ENCODE data around the gene RPAP3. TPM values are rescaled to one million over a fixed set of nuclear protein-coding genes. Genes with fewer than 3 reads are reported as not detected.

Gene RPAP3
- total and polyA plus RNA-seq, 9 of the 15 experiments (the other 6 are each of a cell fraction or from before 2014, with no cell fraction given): 40.0 to 92.1 (median 54.1) TPM

DNA sequence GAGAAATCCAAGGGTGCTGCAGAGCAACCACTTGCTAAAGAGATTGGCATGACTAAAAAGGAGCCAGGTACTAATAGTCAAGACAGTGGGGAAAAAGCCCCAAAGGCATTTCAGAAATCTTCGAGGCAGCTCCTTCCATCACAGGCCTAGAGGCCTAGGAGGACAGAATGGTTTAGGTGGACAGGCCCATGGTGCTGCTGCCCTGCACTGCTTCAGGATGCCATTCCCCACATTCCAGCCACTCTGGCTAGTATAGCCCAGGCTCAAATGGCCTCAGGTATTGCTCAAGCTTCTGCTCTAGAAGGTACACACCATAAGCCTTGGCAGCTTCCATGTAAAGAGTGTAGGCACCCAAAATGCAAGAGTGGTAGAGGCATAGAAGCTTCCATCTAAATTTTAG lies 92.9 kb downstream of the RPAP3 start (continued):
- TF ChIP-seq FOXP4 (CRISPR knock-in tag; IDR thresholded peaks at IDR 0.05; ENCODE audit: borderline replicate concordance) (no peak), MLX (CRISPR knock-in tag; conservative IDR thresholded peaks at IDR 0.05) (no peak), SAFB2 (IDR thresholded peaks at IDR 0.05; ENCODE audit: borderline replicate concordance, low read depth, low read length, severe bottlenecking) (no peak), CTCFL (IDR thresholded peaks at IDR 0.05; ENCODE audit: borderline replicate concordance, insufficient read depth, low read depth, low read length, poor library complexity, severe bottlenecking) (no peak), ZNF668 (CRISPR knock-in tag; IDR thresholded peaks at IDR 0.05) (no peak)
- TF ChIP-seq, protein P1, sequence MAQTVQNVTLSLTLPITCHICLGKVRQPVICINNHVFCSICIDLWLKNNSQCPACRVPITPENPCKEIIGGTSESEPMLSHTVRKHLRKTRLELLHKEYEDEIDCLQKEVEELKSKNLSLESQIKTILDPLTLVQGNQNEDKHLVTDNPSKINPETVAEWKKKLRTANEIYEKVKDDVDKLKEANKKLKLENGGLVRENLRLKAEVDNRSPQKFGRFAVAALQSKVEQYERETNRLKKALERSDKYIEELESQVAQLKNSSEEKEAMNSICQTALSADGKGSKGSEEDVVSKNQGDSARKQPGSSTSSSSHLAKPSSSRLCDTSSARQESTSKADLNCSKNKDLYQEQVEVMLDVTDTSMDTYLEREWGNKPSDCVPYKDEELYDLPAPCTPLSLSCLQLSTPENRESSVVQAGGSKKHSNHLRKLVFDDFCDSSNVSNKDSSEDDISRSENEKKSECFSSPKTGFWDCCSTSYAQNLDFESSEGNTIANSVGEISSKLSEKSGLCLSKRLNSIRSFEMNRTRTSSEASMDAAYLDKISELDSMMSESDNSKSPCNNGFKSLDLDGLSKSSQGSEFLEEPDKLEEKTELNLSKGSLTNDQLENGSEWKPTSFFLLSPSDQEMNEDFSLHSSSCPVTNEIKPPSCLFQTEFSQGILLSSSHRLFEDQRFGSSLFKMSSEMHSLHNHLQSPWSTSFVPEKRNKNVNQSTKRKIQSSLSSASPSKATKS (CRISPR knock-in tag; IDR thresholded peaks at IDR 0.05): no peak
- TF ChIP-seq, protein P2, sequence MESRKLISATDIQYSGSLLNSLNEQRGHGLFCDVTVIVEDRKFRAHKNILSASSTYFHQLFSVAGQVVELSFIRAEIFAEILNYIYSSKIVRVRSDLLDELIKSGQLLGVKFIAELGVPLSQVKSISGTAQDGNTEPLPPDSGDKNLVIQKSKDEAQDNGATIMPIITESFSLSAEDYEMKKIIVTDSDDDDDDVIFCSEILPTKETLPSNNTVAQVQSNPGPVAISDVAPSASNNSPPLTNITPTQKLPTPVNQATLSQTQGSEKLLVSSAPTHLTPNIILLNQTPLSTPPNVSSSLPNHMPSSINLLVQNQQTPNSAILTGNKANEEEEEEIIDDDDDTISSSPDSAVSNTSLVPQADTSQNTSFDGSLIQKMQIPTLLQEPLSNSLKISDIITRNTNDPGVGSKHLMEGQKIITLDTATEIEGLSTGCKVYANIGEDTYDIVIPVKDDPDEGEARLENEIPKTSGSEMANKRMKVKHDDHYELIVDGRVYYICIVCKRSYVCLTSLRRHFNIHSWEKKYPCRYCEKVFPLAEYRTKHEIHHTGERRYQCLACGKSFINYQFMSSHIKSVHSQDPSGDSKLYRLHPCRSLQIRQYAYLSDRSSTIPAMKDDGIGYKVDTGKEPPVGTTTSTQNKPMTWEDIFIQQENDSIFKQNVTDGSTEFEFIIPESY (CRISPR knock-in tag; IDR thresholded peaks at IDR 0.05): no peak

Data from K562 (cell line).